Loucy (cell line): Measurements from ENCODE around the gene PSORS1C1.

Source experiments
- EZH2phosphoT487 ChIP-seq: fragments of 200-600 bp; IDR thresholded peaks from 2 replicates; pipeline ENCODE4 v1.6.1; 2018; ENCODE audit warnings: antibody characterized with exemption, mild to moderate bottlenecking, moderate library complexity, borderline replicate concordance
- TF ChIP-seq, protein P1 (sequence below): fragments of 200-600 bp; sonication (generic); conservative IDR thresholded peaks from 2 replicates; pipeline ENCODE4 v1.5.1; 2014; ENCODE audit warnings: mild to moderate bottlenecking, antibody characterized with exemption, low read length

GRCh38 chr6:31173406-31173805 is 58.8 kb downstream of the PSORS1C1 start:
- TF ChIP-seq, protein P1, sequence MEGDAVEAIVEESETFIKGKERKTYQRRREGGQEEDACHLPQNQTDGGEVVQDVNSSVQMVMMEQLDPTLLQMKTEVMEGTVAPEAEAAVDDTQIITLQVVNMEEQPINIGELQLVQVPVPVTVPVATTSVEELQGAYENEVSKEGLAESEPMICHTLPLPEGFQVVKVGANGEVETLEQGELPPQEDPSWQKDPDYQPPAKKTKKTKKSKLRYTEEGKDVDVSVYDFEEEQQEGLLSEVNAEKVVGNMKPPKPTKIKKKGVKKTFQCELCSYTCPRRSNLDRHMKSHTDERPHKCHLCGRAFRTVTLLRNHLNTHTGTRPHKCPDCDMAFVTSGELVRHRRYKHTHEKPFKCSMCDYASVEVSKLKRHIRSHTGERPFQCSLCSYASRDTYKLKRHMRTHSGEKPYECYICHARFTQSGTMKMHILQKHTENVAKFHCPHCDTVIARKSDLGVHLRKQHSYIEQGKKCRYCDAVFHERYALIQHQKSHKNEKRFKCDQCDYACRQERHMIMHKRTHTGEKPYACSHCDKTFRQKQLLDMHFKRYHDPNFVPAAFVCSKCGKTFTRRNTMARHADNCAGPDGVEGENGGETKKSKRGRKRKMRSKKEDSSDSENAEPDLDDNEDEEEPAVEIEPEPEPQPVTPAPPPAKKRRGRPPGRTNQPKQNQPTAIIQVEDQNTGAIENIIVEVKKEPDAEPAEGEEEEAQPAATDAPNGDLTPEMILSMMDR, result no peak
- TF ChIP-seq EZH2phosphoT487, result no peak
